Smooth muscle cell (in vitro differentiated cells): ENCODE results near the gene CASS4. TPM values are rescaled to one million over a fixed set of nuclear protein-coding genes. Genes with fewer than 3 reads are reported as not detected.
A peak's percentile ranks its signal among the peaks of the same experiment; 100 is the strongest.

ENCODE experiments used
- DNase-seq: peaks from one replicate; lab custom pipeline; 2025; ENCODE audit not compliant: unreplicated experiment; lab: John Stamatoyannopoulos, UW
- H2AFZ ChIP-seq: fragments of 200-600 bp; sonication (generic); 2 replicates; pipeline ENCODE4 v1.6.0; 2016; ENCODE audit warnings: antibody characterized with exemption, low read depth, mild to moderate bottlenecking
- H3F3A ChIP-seq: fragments of 200-600 bp; sonication (generic); 2 replicates; pipeline ENCODE4 v1.6.0; 2017; ENCODE audit warnings: antibody characterized with exemption, low read depth
- H3K27ac ChIP-seq: fragments of 200-600 bp; sonication (generic); 2 replicates; pipeline ENCODE4 v1.5.1; 2016; ENCODE audit warnings: low read depth, mild to moderate bottlenecking
- H3K27me3 ChIP-seq: fragments of 200-600 bp; sonication (generic); 2 replicates; pipeline ENCODE4 v1.6.1; 2016; ENCODE audit warnings: low read depth, mild to moderate bottlenecking
- H3K36me3 ChIP-seq: fragments of 200-600 bp; sonication (generic); 2 replicates; pipeline ENCODE4 v1.5.1; 2016; ENCODE audit warnings: low read depth
- H3K4me1 ChIP-seq: fragments of 200-600 bp; sonication (generic); 2 replicates; pipeline ENCODE4 v1.5.1; 2016; ENCODE audit warnings: low read depth
- H3K4me2 ChIP-seq: fragments of 200-600 bp; sonication (generic); 2 replicates; pipeline ENCODE4 v1.6.0; 2016; ENCODE audit warnings: mild to moderate bottlenecking
- H3K4me3 ChIP-seq: fragments of 200-600 bp; sonication (generic); 2 replicates; pipeline ENCODE4 v1.5.1; 2016; ENCODE audit warnings: mild to moderate bottlenecking
- H3K79me2 ChIP-seq: fragments of 200-600 bp; sonication (generic); 2 replicates; pipeline ENCODE4 v1.6.0; 2016; ENCODE audit warnings: low read depth, mild to moderate bottlenecking
- H3K9ac ChIP-seq: fragments of 200-600 bp; sonication (generic); 2 replicates; pipeline ENCODE4 v1.6.0; 2016; ENCODE audit warnings: low read depth
- H3K9me3 ChIP-seq: fragments of 200-600 bp; sonication (generic); replicated peaks from 2 replicates; pipeline ENCODE4 v1.5.1; 2016; ENCODE audit warnings: low read depth
- H4K20me1 ChIP-seq: fragments of 200-600 bp; sonication (generic); 2 replicates; pipeline ENCODE4 v1.6.0; 2016; ENCODE audit warnings: low read depth
- WGBS: methylation state at CpG from one replicate; pipeline ENCODE4 v1.1.7; 2016; ENCODE audit warnings: low lambda C conversion rate; 5-methylcytosine and 5-hydroxymethylcytosine counted together
- polyA plus RNA-seq: library from polyadenylated mRNA; unstranded; fragments of >200 nt; fragmentation: Nextera tagmentation; extraction: Ambion mirVana; gene quantifications from 2 replicates; pipeline ENCODE4 v1.2.1, GENCODE V29; 2016
- total RNA-seq: library from RNA; depleted of rRNA; stranded (reverse); fragments of >200 nt; gene quantifications from 2 replicates; pipeline ENCODE4 v1.2.3, GENCODE V29; 2014
- TF ChIP-seq, protein P1 (sequence below): fragments of 200-600 bp; sonication (generic); IDR thresholded peaks from 2 replicates; pipeline ENCODE4 v1.5.1; 2017; ENCODE audit warnings: borderline replicate concordance, mild to moderate bottlenecking, antibody characterized with exemption; ENCODE audit not compliant: insufficient read depth, poor library complexity, severe bottlenecking

Gene CASS4
- total and polyA plus RNA-seq, 2 experiments from 2014 or later, result 0.07 to 0.22 TPM

DNA sequence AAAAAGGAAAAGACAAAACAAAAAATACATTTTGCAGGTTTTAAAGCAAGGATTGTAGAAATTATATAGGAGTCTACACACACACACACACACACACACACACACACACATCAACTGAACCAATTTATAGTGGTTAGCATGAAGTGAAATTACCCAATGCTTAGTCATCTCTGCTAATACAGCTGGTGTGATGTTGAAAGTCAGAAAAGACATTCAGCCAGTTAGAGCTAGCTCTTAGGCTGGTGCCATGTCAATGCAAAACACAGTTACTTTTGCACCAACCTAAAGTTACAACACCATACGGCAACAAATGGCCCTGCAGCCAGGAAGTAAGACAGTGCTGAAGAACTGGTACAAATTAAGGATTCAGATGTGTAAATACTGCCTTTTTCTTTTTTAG lies 38.1 kb upstream of the CASS4 start:
- H3K36me3 ChIP-seq, result no peaks in the 10 kb centered on the region
- H2AFZ ChIP-seq, result no peak overlapping the region
- H3K4me3 ChIP-seq, result no peak overlapping the region
- peaks cover 3% of the 10 kb centered on the region for H3K4me1 ChIP-seq
- H3K27ac ChIP-seq, result peak overlapping the region; percentile 38
- no peaks in the 10 kb centered on the region for H4K20me1 ChIP-seq
- H3K9ac ChIP-seq, result no peak overlapping the region
- no peaks in the 10 kb centered on the region for H3K27me3 ChIP-seq
- H3K4me2 ChIP-seq, result peak overlapping the region; percentile 64
- peaks cover 8% of the 10 kb centered on the region for H3F3A ChIP-seq
- H3K9me3 ChIP-seq, result no peaks in the 10 kb centered on the region
- TF ChIP-seq, protein P1, sequence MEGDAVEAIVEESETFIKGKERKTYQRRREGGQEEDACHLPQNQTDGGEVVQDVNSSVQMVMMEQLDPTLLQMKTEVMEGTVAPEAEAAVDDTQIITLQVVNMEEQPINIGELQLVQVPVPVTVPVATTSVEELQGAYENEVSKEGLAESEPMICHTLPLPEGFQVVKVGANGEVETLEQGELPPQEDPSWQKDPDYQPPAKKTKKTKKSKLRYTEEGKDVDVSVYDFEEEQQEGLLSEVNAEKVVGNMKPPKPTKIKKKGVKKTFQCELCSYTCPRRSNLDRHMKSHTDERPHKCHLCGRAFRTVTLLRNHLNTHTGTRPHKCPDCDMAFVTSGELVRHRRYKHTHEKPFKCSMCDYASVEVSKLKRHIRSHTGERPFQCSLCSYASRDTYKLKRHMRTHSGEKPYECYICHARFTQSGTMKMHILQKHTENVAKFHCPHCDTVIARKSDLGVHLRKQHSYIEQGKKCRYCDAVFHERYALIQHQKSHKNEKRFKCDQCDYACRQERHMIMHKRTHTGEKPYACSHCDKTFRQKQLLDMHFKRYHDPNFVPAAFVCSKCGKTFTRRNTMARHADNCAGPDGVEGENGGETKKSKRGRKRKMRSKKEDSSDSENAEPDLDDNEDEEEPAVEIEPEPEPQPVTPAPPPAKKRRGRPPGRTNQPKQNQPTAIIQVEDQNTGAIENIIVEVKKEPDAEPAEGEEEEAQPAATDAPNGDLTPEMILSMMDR, result no peak
- no peak for DNase-seq
- WGBS, result 48% methylated on average over 1 of the region's 1 CpG
- peaks cover 10% of the 10 kb centered on the region for H3K79me2 ChIP-seq

DNA sequence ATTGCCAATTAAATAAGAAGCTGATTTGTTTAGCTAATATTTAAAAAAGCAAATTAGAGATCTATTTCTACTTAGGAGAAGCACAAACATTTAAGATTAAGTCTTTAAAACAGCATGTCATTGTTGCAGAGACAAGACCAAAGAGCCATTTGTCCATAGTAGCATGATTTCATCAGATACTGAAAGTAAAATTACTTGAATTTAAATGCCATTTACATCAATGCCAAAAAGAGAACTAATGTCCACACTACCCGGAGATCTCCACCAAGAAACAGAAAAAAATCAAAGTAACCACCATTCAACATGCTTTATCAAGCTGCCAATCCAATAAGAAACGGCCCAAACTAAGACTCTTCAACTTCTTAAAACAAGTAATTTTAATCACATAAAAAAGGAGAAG lies 35.7 kb upstream of the CASS4 start:
- H3K36me3 ChIP-seq, result no peaks in the 10 kb centered on the region
- TF ChIP-seq, protein P1, result no peak
- H4K20me1 ChIP-seq, result no peaks in the 10 kb centered on the region
- peaks cover 8% of the 10 kb centered on the region for H3F3A ChIP-seq
- DNase-seq, result no peak
- peaks cover 3% of the 10 kb centered on the region for H3K4me1 ChIP-seq
- H3K4me3 ChIP-seq, result no peak overlapping the region
- H3K27me3 ChIP-seq, result no peaks in the 10 kb centered on the region
- no peak overlapping the region for H3K4me2 ChIP-seq
- H2AFZ ChIP-seq, result no peak overlapping the region
- 100% methylated on average over 2 of the region's 2 CpGs for WGBS
- no peak overlapping the region for H3K9ac ChIP-seq
- H3K9me3 ChIP-seq, result no peaks in the 10 kb centered on the region
- H3K79me2 ChIP-seq, result peaks cover 15% of the 10 kb centered on the region
- H3K27ac ChIP-seq, result no peak overlapping the region

DNA sequence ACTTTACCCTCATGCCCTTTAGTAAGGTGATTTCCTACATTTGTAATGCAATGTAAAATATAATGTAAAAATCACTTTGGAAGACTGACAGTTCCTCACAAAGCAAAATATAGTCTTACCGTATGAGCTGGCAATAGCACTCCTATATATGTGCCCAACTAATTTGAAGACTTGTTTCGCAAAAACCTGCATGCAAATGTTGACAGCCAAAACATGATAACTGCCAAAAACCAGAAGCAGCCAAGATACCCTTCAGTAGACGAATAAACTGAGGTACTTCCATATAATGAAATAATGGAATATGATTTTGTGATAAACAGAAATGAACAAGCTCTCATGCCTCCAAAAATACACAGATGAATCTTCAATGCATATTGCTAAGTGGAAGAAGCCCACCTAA lies 33.7 kb upstream of the CASS4 start:
- Histone ChIP-seq H3K4me2 (no peak overlapping the region), H3K4me3 (no peak overlapping the region), H3K79me2 (peaks cover 15% of the 10 kb centered on the region), H3K9me3 (no peaks in the 10 kb centered on the region), H3F3A (peaks cover 8% of the 10 kb centered on the region), H3K4me1 (peaks cover 3% of the 10 kb centered on the region), H4K20me1 (no peaks in the 10 kb centered on the region), H2AFZ (no peak overlapping the region), H3K36me3 (no peaks in the 10 kb centered on the region), H3K27ac (no peak overlapping the region), H3K27me3 (no peaks in the 10 kb centered on the region), H3K9ac (no peak overlapping the region)
- no peak for DNase-seq
- 99% methylated on average over 3 of the region's 3 CpGs for WGBS
- TF ChIP-seq, protein P1, result no peak

DNA sequence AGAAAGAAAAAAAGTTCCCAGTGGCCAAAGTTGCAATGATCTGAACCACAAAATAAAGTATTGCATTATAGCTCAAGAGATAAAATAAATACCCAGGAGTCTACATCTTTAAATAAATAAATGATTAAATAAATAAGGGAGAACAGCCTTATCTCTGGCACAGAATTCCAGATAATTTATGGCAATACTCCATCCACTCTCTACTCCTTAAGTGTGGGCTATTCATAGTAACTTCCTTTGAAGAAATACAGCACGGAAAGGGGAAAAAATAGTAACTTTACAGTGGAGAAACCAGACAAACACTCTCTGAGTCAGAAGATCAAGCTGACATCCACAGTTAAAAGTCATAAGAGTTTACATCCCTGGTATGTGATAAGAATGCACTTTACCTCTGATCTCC lies 31.7 kb upstream of the CASS4 start:
- peaks cover 15% of the 10 kb centered on the region for H3K79me2 ChIP-seq
- H3K9me3 ChIP-seq, result no peaks in the 10 kb centered on the region
- H3K9ac ChIP-seq, result no peak overlapping the region
- H3F3A ChIP-seq, result no peaks in the 10 kb centered on the region
- H3K27me3 ChIP-seq, result no peaks in the 10 kb centered on the region
- H3K4me1 ChIP-seq, result no peaks in the 10 kb centered on the region
- H2AFZ ChIP-seq, result no peak overlapping the region
- DNase-seq, result no peak
- TF ChIP-seq, protein P1, result no peak
- 20% methylated on average over 1 of the region's 1 CpG for WGBS
- peak overlapping the region; percentile 28 for H3K4me2 ChIP-seq
- no peaks in the 10 kb centered on the region for H4K20me1 ChIP-seq
- H3K36me3 ChIP-seq, result no peaks in the 10 kb centered on the region
- H3K4me3 ChIP-seq, result no peak overlapping the region
- H3K27ac ChIP-seq, result peak overlapping the region; percentile 52
